Vagina (tissue), 2 donors: ENCODE data around the gene NPAS3. TPM values are rescaled to one million over a fixed set of nuclear protein-coding genes. Genes with fewer than 3 reads are reported as not detected.

ENCODE experiments used
- DNase-seq, 2 donors: peaks; one replicate each; pipeline ENCODE4 v3.0.0-alpha.2; 2017; ENCODE audit errors: extremely low spot score in 2 of 2
- H3K27ac ChIP-seq: fragments of 200-600 bp; sonication (generic); one replicate; pipeline ENCODE4 v1.5.1; 2019
- H3K27me3 ChIP-seq: fragments of 200-600 bp; sonication (generic); one replicate; pipeline ENCODE4 v1.5.1; 2019
- H3K36me3 ChIP-seq, 2 donors: fragments of 200-600 bp; sonication (generic); one replicate each; pipeline ENCODE4 v1.5.1; 2017 to 2019
- H3K4me1 ChIP-seq: fragments of 200-600 bp; sonication (generic); one replicate; pipeline ENCODE4 v1.5.1; 2019
- H3K4me3 ChIP-seq, 2 donors: fragments of 200-600 bp; sonication (generic); 1 replicate in 1 of 2; 2 replicates in 1 of 2; pipeline ENCODE4 v1.5.1; 2016 to 2019
- H3K9me3 ChIP-seq: fragments of 200-600 bp; sonication (generic); one replicate; pipeline ENCODE4 v1.5.1; 2019
- CTCF ChIP-seq, 3 experiments: fragments of 450-650 bp in 2 of 3; fragments of 200-600 bp in 1 of 3; sonication (generic) in 1 of 3; IDR thresholded peaks; one replicate each; pipeline ENCODE4 v1.5.1; 2017 to 2019; ENCODE audit warnings: antibody characterized with exemption in 3 of 3, mild to moderate bottlenecking in 2 of 3, moderate library complexity in 2 of 3
- POLR2A ChIP-seq, 2 donors: fragments of 450-650 bp; IDR thresholded peaks; one replicate each; pipeline ENCODE4 v1.6.1; 2017; ENCODE audit warnings: antibody characterized with exemption in 2 of 2, mild to moderate bottlenecking in 2 of 2, moderate library complexity in 2 of 2
- POLR2AphosphoS5 ChIP-seq, 2 donors: sonication (generic); formaldehyde crosslinking; IDR thresholded peaks; one replicate each; pipeline ENCODE4 v1.9.0; 2017; ENCODE audit warnings: antibody characterized with exemption in 2 of 2, mild to moderate bottlenecking in 2 of 2, low read depth in 1 of 2; ENCODE audit not compliant: insufficient read depth in 1 of 2
- intact Hi-C: fragments of 100-400 bp; cut with DNase I; formaldehyde crosslinking; loops from one replicate; pipeline ENCODE4 v1.15.1; 2023
- total RNA-seq: library from RNA; depleted of rRNA; stranded (reverse); fragments of >200 nt; gene quantifications from one replicate; pipeline ENCODE4 v1.2.3, GENCODE V29; 2016

Gene NPAS3
- total RNA-seq, 1 donor from 2014 or later, result 1.2 TPM

GRCh38 chr14:33762161-33762851, 823.6 kb downstream of the NPAS3 start:
- H3K9me3 ChIP-seq, result no peaks in the 10 kb centered on the region
- H3K36me3 ChIP-seq, result no peaks in the 10 kb centered on the region
- H3K27me3 ChIP-seq, result no peaks in the 10 kb centered on the region
- DNase-seq, result no peak
- no peak overlapping the region for H3K27ac ChIP-seq
- no peak overlapping the region for H3K4me3 ChIP-seq
- H3K4me1 ChIP-seq, result peaks cover 19% of the 10 kb centered on the region
- TF ChIP-seq POLR2AphosphoS5 (IDR thresholded peaks at IDR 0.05; ENCODE audit: insufficient read depth in 1 of 2, low read depth in 1 of 2), result no peak
- no peak for TF ChIP-seq CTCF (IDR thresholded peaks at IDR 0.05)
- TF ChIP-seq POLR2A (IDR thresholded peaks at IDR 0.05), result no peak
- intact Hi-C loops, result no loop called here

- Histone ChIP-seq H3K4me3 (no peak overlapping the region), H3K36me3 (no peaks in the 10 kb centered on the region), H3K27ac (no peak overlapping the region), H3K9me3 (no peaks in the 10 kb centered on the region), H3K27me3 (no peaks in the 10 kb centered on the region), H3K4me1 (peaks cover 28% of the 10 kb centered on the region)
- intact Hi-C loops, result no loop called here
- no peak for DNase-seq
- no peak for TF ChIP-seq POLR2A (IDR thresholded peaks at IDR 0.05)
- no peak for TF ChIP-seq CTCF (IDR thresholded peaks at IDR 0.05)
- TF ChIP-seq POLR2AphosphoS5 (IDR thresholded peaks at IDR 0.05; ENCODE audit: insufficient read depth in 1 of 2, low read depth in 1 of 2), result no peak
These were observed 826.4 kb downstream of the NPAS3 start for GRCh38 chr14:33764876-33765650.

GRCh38 chr14:33767586-33768457, 829.1 kb downstream of the NPAS3 start:
- no peaks in the 10 kb centered on the region for H3K27me3 ChIP-seq
- peaks cover 18% of the 10 kb centered on the region for H3K4me1 ChIP-seq
- H3K4me3 ChIP-seq, result no peak overlapping the region
- H3K27ac ChIP-seq, result no peak overlapping the region
- H3K9me3 ChIP-seq, result no peaks in the 10 kb centered on the region
- no peaks in the 10 kb centered on the region for H3K36me3 ChIP-seq
- TF ChIP-seq POLR2AphosphoS5 (IDR thresholded peaks at IDR 0.05; ENCODE audit: insufficient read depth in 1 of 2, low read depth in 1 of 2), result no peak
- no peak for TF ChIP-seq CTCF (IDR thresholded peaks at IDR 0.05)
- TF ChIP-seq POLR2A (IDR thresholded peaks at IDR 0.05), result no peak
- intact Hi-C loops, result no loop called here
- no peak for DNase-seq

- Histone ChIP-seq H3K36me3 (no peaks in the 10 kb centered on the region), H3K4me1 (peaks cover 17% of the 10 kb centered on the region), H3K4me3 (no peak overlapping the region), H3K9me3 (no peaks in the 10 kb centered on the region), H3K27ac (no peak overlapping the region), H3K27me3 (no peaks in the 10 kb centered on the region)
- intact Hi-C loops, result no loop called here
- TF ChIP-seq POLR2A (IDR thresholded peaks at IDR 0.05) (no peak), CTCF (IDR thresholded peaks at IDR 0.05) (no peak), POLR2AphosphoS5 (IDR thresholded peaks at IDR 0.05; ENCODE audit: insufficient read depth in 1 of 2, low read depth in 1 of 2) (no peak)
- no peak for DNase-seq
These were observed 829.8 kb downstream of the NPAS3 start for GRCh38 chr14:33768458-33768830.
